ENCODE data around the gene SPN. TPM values are rescaled to one million over a fixed set of nuclear protein-coding genes. Genes with fewer than 3 reads are reported as not detected.
A peak's percentile ranks its signal among the peaks of the same experiment; 100 is the strongest.

Gene SPN
- total and polyA plus RNA-seq, 9 of the 15 experiments (the other 6 are each of a cell fraction or from before 2014, with no cell fraction given), result 24.3 to 225 (median 79.4) TPM

- TF ChIP-seq ZFP36 (IDR thresholded peaks at IDR 0.05; ENCODE audit: low read depth, low read length, partially characterized antibody) (no peak), MAX (CRISPR knock-in tag; IDR thresholded peaks at IDR 0.05) (peak; percentile 82), MNT (conservative IDR thresholded peaks at IDR 0.05) (peak; percentile 31 to 73; a peak in 3 of 4 replicates), RBM39 (optimal IDR thresholded peaks at IDR 0.05; ENCODE audit: low read depth, low read length) (peak; percentile 79), ZNF41 (CRISPR knock-in tag; conservative IDR thresholded peaks at IDR 0.05) (no peak), FOXK2 (conservative IDR thresholded peaks at IDR 0.05 in 1 of 2, IDR thresholded peaks at IDR 0.05 in 1 of 2; ENCODE audit: low read depth in 2 of 2) (0 out of 4 replicates have a peak, but pooled peaks of 1 of the 2 experiments have one; percentile 34), ZNF583 (CRISPR knock-in tag; IDR thresholded peaks at IDR 0.05) (0 out of 2 replicates have a peak, but pooled peaks have one; percentile 3), GTF2E2 (tag; IDR thresholded peaks at IDR 0.05) (peak; percentile 95; the same call in 1 of the 2 replicates), CBFA2T3 (IDR thresholded peaks at IDR 0.05) (peak; percentile 96), ZNF197 (CRISPR knock-in tag; IDR thresholded peaks at IDR 0.05; ENCODE audit: low read depth) (peak; percentile 68), PHF8 (IDR thresholded peaks at IDR 0.05; ENCODE audit: borderline replicate concordance, low read length) (peak; percentile 80; the same call in 1 of the 2 replicates), ZMIZ1 (IDR thresholded peaks at IDR 0.05; ENCODE audit: low read depth in 2 of 2, low read length in 2 of 2) (peak in 1 of 2 experiments; percentile 91; a peak in 2 of 4 replicates)
These were observed at the start of gene SPN (continued) for GRCh38 chr16:29663016-29663806.
